ENCODE data around the gene CHID1. TPM values are rescaled to one million over a fixed set of nuclear protein-coding genes. Genes with fewer than 3 reads are reported as not detected.

Gene CHID1
- total RNA-seq, 1 experiment from 2014 or later, result 85.6 TPM

DNA sequence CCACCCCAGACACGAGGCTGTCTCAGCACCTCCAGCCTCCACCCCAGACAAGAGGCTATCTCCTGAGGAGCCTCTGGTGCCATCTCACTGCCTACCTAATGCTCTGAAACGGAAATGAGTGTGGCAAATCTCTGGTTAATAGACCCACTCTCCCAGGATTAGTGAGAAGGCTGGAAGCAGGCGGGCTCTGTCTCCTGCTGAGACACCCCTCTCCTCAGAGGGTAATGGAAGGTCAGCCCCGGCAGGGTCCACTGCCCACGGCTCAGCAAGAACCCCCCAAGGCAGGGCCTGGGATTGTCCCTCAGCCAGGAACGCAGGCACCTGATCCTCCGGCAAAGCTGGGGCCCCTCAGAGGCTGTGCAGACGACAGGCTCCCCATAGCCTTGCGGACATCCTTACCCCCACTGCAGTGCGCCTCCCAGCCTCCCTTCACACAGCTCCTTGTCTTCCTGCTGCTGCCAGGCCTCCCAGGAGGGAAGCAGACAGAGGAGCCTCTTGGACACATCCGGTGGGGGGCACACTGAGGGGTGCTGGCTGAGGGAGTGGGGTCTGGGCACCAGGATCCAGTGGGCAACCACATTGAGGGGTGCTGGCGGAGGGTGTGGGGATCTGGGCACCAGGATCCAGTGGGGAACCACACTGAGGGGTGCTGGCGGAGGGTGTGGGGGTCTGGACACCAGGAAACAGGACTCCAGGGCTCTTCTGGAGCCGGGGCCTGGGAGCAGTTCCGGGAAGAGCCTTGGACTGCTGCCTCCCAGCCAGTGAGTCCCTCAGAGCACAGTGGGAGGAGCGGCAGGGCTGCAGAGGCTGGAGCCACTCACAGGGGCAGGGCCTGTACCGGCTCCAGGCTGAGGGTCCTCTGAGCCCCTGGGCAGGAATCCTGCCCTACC, 13.1 kb downstream of the CHID1 start:
- Histone ChIP-seq H3F3A (ENCODE audit: insufficient read depth, low read depth) (no peaks in the 10 kb centered on the region), H3K9me3 (ENCODE audit: insufficient read depth, low read depth) (no peaks in the 10 kb centered on the region), H3K4me1 (replicated peaks; ENCODE audit: insufficient read depth) (no peaks in the 10 kb centered on the region), H3K27ac (no peak overlapping the region), H2AFZ (no peak overlapping the region), H3K9me2 (ENCODE audit: insufficient read depth) (no peaks in the 10 kb centered on the region), H3K27me3 (ENCODE audit: insufficient read depth, low read depth) (no peaks in the 10 kb centered on the region), H3K36me3 (ENCODE audit: low read depth) (no peaks in the 10 kb centered on the region), H3K4me3 (no peak overlapping the region), H3K79me2 (ENCODE audit: low read depth) (no peaks in the 10 kb centered on the region), H4K20me1 (ENCODE audit: insufficient read depth) (no peaks in the 10 kb centered on the region), H3K4me2 (no peak overlapping the region)
- DNase-seq, result no peak
- ChIA-PET CTCF (interaction anchor here (0.5 kb wide), 1 partner anchor 13 kb away, joined by 3 read pairs; no protein-coding TSS in a partner anchor), POLR2A (ENCODE audit: unreplicated experiment) (interaction anchor here (0.7 kb wide), 1 partner anchor 12 kb away, joined by 6 read pairs; no protein-coding TSS in a partner anchor)
- intact Hi-C loops (cut with micrococcal nuclease; ENCODE audit: unreplicated experiment), result no loop called here
- no TSS peak for BruUV-seq (replicated peaks)
- TF ChIP-seq, protein P1, sequence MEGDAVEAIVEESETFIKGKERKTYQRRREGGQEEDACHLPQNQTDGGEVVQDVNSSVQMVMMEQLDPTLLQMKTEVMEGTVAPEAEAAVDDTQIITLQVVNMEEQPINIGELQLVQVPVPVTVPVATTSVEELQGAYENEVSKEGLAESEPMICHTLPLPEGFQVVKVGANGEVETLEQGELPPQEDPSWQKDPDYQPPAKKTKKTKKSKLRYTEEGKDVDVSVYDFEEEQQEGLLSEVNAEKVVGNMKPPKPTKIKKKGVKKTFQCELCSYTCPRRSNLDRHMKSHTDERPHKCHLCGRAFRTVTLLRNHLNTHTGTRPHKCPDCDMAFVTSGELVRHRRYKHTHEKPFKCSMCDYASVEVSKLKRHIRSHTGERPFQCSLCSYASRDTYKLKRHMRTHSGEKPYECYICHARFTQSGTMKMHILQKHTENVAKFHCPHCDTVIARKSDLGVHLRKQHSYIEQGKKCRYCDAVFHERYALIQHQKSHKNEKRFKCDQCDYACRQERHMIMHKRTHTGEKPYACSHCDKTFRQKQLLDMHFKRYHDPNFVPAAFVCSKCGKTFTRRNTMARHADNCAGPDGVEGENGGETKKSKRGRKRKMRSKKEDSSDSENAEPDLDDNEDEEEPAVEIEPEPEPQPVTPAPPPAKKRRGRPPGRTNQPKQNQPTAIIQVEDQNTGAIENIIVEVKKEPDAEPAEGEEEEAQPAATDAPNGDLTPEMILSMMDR (conservative IDR thresholded peaks at IDR 0.05), result no peak
- no peak for TF ChIP-seq EZH2 (IDR thresholded peaks at IDR 0.05; ENCODE audit: low read depth)

DNA sequence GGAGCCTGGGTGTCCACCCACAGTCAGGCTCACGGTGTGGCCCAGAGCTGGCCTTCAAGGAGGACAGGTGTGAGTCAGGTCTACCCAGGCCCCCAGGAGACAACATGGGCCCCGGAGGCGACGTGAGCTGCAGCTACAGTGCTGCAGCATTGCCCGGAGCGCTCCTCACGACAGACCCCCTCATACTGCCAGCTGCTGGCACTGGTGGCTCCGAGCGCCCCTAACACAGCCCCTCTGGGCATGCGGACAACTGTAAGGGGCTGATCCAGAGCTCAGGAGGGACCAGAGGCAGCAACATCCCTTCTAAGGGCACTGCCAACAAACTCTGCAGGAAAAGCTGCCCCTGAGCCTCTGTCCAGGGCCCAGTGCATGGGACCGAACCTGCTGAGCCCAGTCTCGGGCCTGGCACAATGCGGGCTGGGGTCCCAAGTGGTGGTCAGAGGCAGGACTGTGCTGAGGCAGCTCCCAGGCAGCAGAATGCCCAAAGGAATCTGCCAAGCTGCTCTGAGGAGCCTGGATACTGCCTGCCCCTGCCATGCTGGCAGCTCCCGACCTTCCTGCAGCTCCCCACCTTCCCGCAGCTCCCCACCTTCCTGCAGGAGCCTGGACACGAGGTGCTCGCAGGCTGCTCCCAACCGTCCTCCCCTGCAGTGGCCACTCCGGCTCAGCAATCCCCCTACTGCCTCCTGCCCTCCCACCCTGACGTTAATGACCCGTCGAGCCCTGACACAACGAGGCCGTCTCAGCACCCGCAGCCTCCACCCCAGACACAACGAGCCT, 15.1 kb downstream of the CHID1 start:
- H3K36me3 ChIP-seq (ENCODE audit: low read depth), result no peaks in the 10 kb centered on the region
- no peaks in the 10 kb centered on the region for H3K9me2 ChIP-seq (ENCODE audit: insufficient read depth)
- no peaks in the 10 kb centered on the region for H3K79me2 ChIP-seq (ENCODE audit: low read depth)
- H3K27me3 ChIP-seq (ENCODE audit: insufficient read depth, low read depth), result no peaks in the 10 kb centered on the region
- intact Hi-C loops (cut with micrococcal nuclease; ENCODE audit: unreplicated experiment), result no loop called here
- no peak for TF ChIP-seq EZH2 (IDR thresholded peaks at IDR 0.05; ENCODE audit: low read depth)
- no TSS peak for BruUV-seq (replicated peaks)
- H2AFZ ChIP-seq, result no peak overlapping the region
- H3K27ac ChIP-seq, result no peak overlapping the region
- H4K20me1 ChIP-seq (ENCODE audit: insufficient read depth), result no peaks in the 10 kb centered on the region
- H3K4me1 ChIP-seq (replicated peaks; ENCODE audit: insufficient read depth), result no peaks in the 10 kb centered on the region
- no peaks in the 10 kb centered on the region for H3F3A ChIP-seq (ENCODE audit: insufficient read depth, low read depth)
- H3K9me3 ChIP-seq (ENCODE audit: insufficient read depth, low read depth), result no peaks in the 10 kb centered on the region
- H3K4me2 ChIP-seq, result no peak overlapping the region
- ChIA-PET POLR2A (ENCODE audit: unreplicated experiment) (no interaction called here), CTCF (no interaction called here)
- DNase-seq, result no peak
- no peak overlapping the region for H3K4me3 ChIP-seq

DNA sequence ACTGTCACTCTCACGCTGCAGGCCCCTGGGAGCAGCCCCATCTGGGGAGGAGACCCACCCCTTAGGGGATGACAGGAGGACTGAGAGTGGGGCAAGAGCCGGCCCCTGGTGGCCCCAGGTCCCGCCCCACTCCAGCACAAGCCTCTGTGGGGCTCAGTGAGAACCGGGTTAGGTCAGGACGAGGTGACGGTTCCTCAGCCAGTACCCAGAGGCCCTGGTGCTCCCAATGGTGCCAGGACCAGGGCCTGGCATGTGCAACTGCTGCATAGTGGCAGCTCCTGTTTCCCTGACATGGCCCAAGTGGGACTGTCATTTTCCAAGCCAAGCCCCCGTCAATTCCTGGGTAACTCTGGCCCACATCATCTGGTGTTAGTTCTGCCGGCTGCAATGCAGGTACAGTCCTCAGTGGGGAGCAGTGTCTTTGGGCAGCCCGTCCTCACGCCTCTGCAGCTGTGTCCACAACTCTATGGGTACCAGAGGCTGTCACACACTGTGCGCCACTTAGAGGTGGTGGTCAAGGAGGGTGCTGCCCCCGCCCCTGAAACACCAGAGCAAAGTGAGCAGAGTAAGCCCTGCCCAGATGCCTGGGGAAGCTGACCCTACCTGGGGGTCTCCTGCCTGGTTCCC, 15.9 kb downstream of the CHID1 start:
- no peak overlapping the region for H3K4me3 ChIP-seq
- H4K20me1 ChIP-seq (ENCODE audit: insufficient read depth), result no peaks in the 10 kb centered on the region
- H3K79me2 ChIP-seq (ENCODE audit: low read depth), result no peaks in the 10 kb centered on the region
- BruUV-seq (replicated peaks), result no TSS peak
- H3K27me3 ChIP-seq (ENCODE audit: insufficient read depth, low read depth), result no peaks in the 10 kb centered on the region
- H3K9me3 ChIP-seq (ENCODE audit: insufficient read depth, low read depth), result no peaks in the 10 kb centered on the region
- ChIA-PET POLR2A (ENCODE audit: unreplicated experiment) (no interaction called here), CTCF (no interaction called here)
- H3K4me2 ChIP-seq, result no peak overlapping the region
- H3K36me3 ChIP-seq (ENCODE audit: low read depth), result no peaks in the 10 kb centered on the region
- intact Hi-C loops (cut with micrococcal nuclease; ENCODE audit: unreplicated experiment), result no loop called here
- DNase-seq, result no peak
- TF ChIP-seq, protein P1 (conservative IDR thresholded peaks at IDR 0.05), result no peak
- no peak for TF ChIP-seq EZH2 (IDR thresholded peaks at IDR 0.05; ENCODE audit: low read depth)
- no peaks in the 10 kb centered on the region for H3K4me1 ChIP-seq (replicated peaks; ENCODE audit: insufficient read depth)
- H3K27ac ChIP-seq, result no peak overlapping the region
- no peaks in the 10 kb centered on the region for H3F3A ChIP-seq (ENCODE audit: insufficient read depth, low read depth)
- H3K9me2 ChIP-seq (ENCODE audit: insufficient read depth), result no peaks in the 10 kb centered on the region
- H2AFZ ChIP-seq, result no peak overlapping the region

All from PC-9 (cell line).